ENCODE measurements around the gene C1QC. TPM values are rescaled to one million over a fixed set of nuclear protein-coding genes. Genes with fewer than 3 reads are reported as not detected.

C1QC gene
- total and polyA plus RNA-seq, 2 donors (not counting 1 experiment from before 2014, with no cell fraction given) = not detected

DNA sequence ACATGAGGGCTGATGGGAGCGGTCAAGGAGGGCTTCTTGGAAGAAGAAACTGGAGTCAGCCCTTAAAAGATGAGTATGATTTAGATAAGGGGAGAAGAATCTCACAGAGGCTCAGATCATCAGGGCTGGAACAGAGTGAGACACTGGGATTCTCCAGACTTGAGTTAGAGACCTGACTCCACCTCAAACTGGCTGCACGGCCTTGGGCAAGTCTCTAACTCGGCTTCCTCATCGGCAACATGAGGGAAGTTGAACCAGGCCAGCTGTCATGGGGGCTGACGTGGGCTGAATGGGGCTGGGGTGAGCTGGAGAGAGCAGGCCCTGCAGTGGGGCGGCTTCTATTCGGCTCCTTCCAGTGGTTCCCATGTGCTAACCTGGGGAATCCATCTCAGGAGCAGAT lies 2.5 kb downstream of the C1QC start:
- H2AFZ ChIP-seq (ENCODE audit: insufficient read depth, low read depth, low read length, poor library complexity, severe bottlenecking) = no peak overlapping the region
- H3K4me1 Mint-ChIP-seq = no peaks in the 10 kb centered on the region
- no peaks in the 10 kb centered on the region for H3K36me3 ChIP-seq (replicated peaks in 1 of 2; ENCODE audit: control extremely low read depth in 1 of 2, control insufficient read depth in 1 of 2, extremely low read depth in 1 of 2, insufficient read depth in 2 of 2, low read length in 1 of 2)
- no peak overlapping the region for H3K9ac ChIP-seq (ENCODE audit: low read length)
- no peaks in the 10 kb centered on the region for H4K20me1 ChIP-seq (ENCODE audit: control insufficient read depth, insufficient read depth, low read length, poor library complexity, severe bottlenecking)
- TF ChIP-seq EZH2 (IDR thresholded peaks at IDR 0.05; ENCODE audit: borderline replicate concordance, insufficient read depth, low read depth, low read length, poor library complexity, severe bottlenecking) = no peak
- TF ChIP-seq, protein P1, sequence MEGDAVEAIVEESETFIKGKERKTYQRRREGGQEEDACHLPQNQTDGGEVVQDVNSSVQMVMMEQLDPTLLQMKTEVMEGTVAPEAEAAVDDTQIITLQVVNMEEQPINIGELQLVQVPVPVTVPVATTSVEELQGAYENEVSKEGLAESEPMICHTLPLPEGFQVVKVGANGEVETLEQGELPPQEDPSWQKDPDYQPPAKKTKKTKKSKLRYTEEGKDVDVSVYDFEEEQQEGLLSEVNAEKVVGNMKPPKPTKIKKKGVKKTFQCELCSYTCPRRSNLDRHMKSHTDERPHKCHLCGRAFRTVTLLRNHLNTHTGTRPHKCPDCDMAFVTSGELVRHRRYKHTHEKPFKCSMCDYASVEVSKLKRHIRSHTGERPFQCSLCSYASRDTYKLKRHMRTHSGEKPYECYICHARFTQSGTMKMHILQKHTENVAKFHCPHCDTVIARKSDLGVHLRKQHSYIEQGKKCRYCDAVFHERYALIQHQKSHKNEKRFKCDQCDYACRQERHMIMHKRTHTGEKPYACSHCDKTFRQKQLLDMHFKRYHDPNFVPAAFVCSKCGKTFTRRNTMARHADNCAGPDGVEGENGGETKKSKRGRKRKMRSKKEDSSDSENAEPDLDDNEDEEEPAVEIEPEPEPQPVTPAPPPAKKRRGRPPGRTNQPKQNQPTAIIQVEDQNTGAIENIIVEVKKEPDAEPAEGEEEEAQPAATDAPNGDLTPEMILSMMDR (IDR thresholded peaks at IDR 0.05) = no peak
- POLR2A ChIA-PET = interaction anchor here (0.5 kb wide), 1 partner anchor 869 kb away, joined by 7 read pairs; no protein-coding TSS in a partner anchor
- intact Hi-C loops (cut with micrococcal nuclease) = no loop called here
- peaks cover 0 to 4% of the 10 kb centered on the region in 2 donors for H3K4me1 ChIP-seq (ENCODE audit: control insufficient read depth in 2 of 2, insufficient read depth in 2 of 2, low read length in 2 of 2)
- ATAC-seq (ENCODE audit: low read depth) (no peak), DNase-seq (no peak)
- H3K27me3 Mint-ChIP-seq = peaks cover 17% of the 10 kb centered on the region
- no peaks in the 10 kb centered on the region for H3K79me2 ChIP-seq (ENCODE audit: control insufficient read depth, insufficient read depth, low read length)
- H3K27ac ChIP-seq (ENCODE audit: low read length in 2 of 2) = no peak overlapping the region
- no peaks in the 10 kb centered on the region for H3K9me3 Mint-ChIP-seq (ENCODE audit: insufficient read depth)
- WGBS (ENCODE audit: insufficient coverage) = 82% methylated on average over 6 of the region's 7 CpGs
- no peak overlapping the region for H3K27ac Mint-ChIP-seq
- H3K27me3 ChIP-seq (replicated peaks in 1 of 4; ENCODE audit: control extremely low read depth in 1 of 4, control insufficient read depth in 3 of 4, insufficient read depth in 4 of 4, low read length in 3 of 4) = peaks cover 0 to 16% (median 0%) of the 10 kb centered on the region in 4 experiments
- no peak overlapping the region for H3K4me3 Mint-ChIP-seq
- no peak overlapping the region for H3K4me2 ChIP-seq (replicated peaks; ENCODE audit: low read depth, low read length, poor library complexity, severe bottlenecking)
- no peak overlapping the region for H3K4me3 ChIP-seq (ENCODE audit: control extremely low read depth in 1 of 5, extremely low read depth in 1 of 5, insufficient read depth in 1 of 5, low read depth in 2 of 5, low read length in 4 of 5)
- no peaks in the 10 kb centered on the region for H3K9me3 ChIP-seq (ENCODE audit: control extremely low read depth in 1 of 3, control insufficient read depth in 2 of 3, insufficient read depth in 1 of 3, low read length in 2 of 3)
- CTCF ChIA-PET = no interaction called here

DNA sequence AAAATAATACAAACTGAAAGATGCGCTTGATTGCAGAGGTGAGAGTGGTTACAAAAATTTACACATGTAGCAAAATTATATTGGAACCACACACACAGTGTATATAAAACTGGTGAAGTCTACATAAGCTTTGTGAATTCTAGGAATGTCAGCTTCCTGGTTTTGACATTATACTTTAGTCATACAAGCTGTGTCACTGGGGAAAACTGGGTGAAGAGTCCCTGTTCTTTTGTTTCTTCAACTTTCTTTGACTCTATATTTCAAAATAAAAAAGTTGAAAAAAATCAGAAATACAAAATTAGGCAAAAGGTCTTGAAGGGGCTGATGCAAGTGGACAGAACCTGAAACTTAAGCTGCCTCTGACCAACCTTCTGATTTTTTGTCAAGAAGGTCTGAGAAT lies 3.0 kb downstream of the C1QC start:
- Mint-ChIP-seq H3K27ac (no peak overlapping the region), H3K27me3 (peaks cover 12% of the 10 kb centered on the region), H3K4me1 (no peaks in the 10 kb centered on the region), H3K9me3 (ENCODE audit: insufficient read depth) (no peaks in the 10 kb centered on the region), H3K4me3 (no peak overlapping the region)
- Histone ChIP-seq H3K4me1 (ENCODE audit: control insufficient read depth in 2 of 2, insufficient read depth in 2 of 2, low read length in 2 of 2) (peaks cover 0 to 4% of the 10 kb centered on the region in 2 donors), H4K20me1 (ENCODE audit: control insufficient read depth, insufficient read depth, low read length, poor library complexity, severe bottlenecking) (no peaks in the 10 kb centered on the region), H3K4me2 (replicated peaks; ENCODE audit: low read depth, low read length, poor library complexity, severe bottlenecking) (no peak overlapping the region), H3K9ac (ENCODE audit: low read length) (no peak overlapping the region), H3K79me2 (ENCODE audit: control insufficient read depth, insufficient read depth, low read length) (no peaks in the 10 kb centered on the region), H3K27ac (ENCODE audit: low read length in 2 of 2) (no peak overlapping the region), H3K36me3 (replicated peaks in 1 of 2; ENCODE audit: control extremely low read depth in 1 of 2, control insufficient read depth in 1 of 2, extremely low read depth in 1 of 2, insufficient read depth in 2 of 2, low read length in 1 of 2) (no peaks in the 10 kb centered on the region), H2AFZ (ENCODE audit: insufficient read depth, low read depth, low read length, poor library complexity, severe bottlenecking) (no peak overlapping the region), H3K9me3 (ENCODE audit: control extremely low read depth in 1 of 3, control insufficient read depth in 2 of 3, insufficient read depth in 1 of 3, low read length in 2 of 3) (no peaks in the 10 kb centered on the region), H3K4me3 (ENCODE audit: control extremely low read depth in 1 of 5, extremely low read depth in 1 of 5, insufficient read depth in 1 of 5, low read depth in 2 of 5, low read length in 4 of 5) (no peak overlapping the region), H3K27me3 (replicated peaks in 1 of 4; ENCODE audit: control extremely low read depth in 1 of 4, control insufficient read depth in 3 of 4, insufficient read depth in 4 of 4, low read length in 3 of 4) (peaks cover 0 to 14% (median 0%) of the 10 kb centered on the region in 4 experiments)
- TF ChIP-seq EZH2 (IDR thresholded peaks at IDR 0.05; ENCODE audit: borderline replicate concordance, insufficient read depth, low read depth, low read length, poor library complexity, severe bottlenecking) = no peak
- TF ChIP-seq, protein P1 (IDR thresholded peaks at IDR 0.05) = no peak
- ChIA-PET CTCF (no interaction called here), POLR2A (interaction anchor here (0.5 kb wide), 1 partner anchor 870 kb away, joined by 7 read pairs; no protein-coding TSS in a partner anchor)
- no peak for ATAC-seq (ENCODE audit: low read depth)
- no CpG with 5 or more reads among the region's 1 CpG for WGBS (ENCODE audit: insufficient coverage)
- DNase-seq = no peak
- intact Hi-C loops (cut with micrococcal nuclease) = no loop called here

Data from B cell (primary cell).